ENCODE results near the gene FUNDC2.
"Not testable (repeated sequence)": the region's sequence is repeated elsewhere in the genome, so short reads cannot be mapped to it uniquely, and the experiment has no call there.

FUNDC2 gene, protein sequence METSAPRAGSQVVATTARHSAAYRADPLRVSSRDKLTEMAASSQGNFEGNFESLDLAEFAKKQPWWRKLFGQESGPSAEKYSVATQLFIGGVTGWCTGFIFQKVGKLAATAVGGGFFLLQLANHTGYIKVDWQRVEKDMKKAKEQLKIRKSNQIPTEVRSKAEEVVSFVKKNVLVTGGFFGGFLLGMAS

DNA sequence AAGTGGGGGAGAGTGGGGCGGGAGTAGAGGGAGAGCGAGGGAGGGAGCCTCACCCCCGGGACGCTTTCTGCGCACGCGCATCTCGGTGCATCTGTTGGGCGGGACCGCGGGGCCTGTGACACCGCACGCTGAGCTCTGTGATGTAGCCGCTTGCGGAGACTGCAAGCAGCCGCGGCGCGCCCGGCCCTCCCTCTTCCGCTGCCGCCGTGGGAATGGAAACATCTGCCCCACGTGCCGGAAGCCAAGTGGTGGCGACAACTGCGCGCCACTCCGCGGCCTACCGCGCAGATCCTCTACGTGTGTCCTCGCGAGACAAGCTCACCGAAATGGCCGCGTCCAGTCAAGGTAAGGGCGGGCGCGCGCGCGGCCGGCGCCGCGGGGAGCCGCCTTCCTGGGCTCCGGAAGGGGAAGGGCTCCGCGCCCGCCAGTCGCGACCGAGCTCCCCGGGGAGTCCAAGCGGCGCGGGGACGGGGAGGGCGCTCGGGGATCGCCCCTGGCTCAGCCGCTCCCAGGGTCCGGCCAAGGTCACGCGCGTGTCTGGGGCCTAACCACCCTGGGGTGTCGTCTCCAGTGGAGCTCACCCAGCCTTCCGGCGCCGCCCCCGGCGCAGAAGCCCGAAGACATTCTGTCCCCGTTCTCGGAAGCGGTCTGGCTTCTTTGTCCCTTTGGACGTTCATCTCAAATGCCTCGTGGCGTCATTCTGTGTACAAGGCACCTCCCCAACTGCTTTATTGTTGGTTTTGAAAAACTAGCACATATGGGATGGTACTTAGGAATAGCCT, at the start of gene FUNDC2:
FUNDC2 (plus strand) TSS at position 118 of the 782 bp plus-strand sequence; CDS start at position 213, 95 bp downstream.
- DNase-seq (ENCODE audit: low spot score), result peak; percentile 88

DNA sequence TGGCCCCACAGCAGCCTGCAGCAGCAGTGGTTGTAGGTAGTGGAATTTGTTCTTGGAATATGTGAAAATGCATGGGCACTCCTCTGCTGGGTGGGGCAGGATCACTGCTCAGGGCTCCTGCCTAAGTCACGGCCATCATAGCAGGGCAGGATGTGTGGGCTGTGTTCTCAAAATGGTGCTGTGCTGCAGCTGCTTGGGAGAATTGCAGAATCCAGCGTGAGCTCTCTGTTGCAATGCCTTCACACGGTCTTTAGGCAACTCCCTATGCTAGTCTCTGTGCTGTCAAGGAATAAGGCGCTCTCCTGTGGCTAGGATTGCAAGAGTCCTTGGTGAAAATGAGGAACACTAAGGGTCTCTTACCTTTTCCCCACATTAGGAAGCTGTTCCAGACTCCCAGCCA, 47.0 kb upstream of the FUNDC2 start:
- no peak for DNase-seq (ENCODE audit: low spot score)

DNA sequence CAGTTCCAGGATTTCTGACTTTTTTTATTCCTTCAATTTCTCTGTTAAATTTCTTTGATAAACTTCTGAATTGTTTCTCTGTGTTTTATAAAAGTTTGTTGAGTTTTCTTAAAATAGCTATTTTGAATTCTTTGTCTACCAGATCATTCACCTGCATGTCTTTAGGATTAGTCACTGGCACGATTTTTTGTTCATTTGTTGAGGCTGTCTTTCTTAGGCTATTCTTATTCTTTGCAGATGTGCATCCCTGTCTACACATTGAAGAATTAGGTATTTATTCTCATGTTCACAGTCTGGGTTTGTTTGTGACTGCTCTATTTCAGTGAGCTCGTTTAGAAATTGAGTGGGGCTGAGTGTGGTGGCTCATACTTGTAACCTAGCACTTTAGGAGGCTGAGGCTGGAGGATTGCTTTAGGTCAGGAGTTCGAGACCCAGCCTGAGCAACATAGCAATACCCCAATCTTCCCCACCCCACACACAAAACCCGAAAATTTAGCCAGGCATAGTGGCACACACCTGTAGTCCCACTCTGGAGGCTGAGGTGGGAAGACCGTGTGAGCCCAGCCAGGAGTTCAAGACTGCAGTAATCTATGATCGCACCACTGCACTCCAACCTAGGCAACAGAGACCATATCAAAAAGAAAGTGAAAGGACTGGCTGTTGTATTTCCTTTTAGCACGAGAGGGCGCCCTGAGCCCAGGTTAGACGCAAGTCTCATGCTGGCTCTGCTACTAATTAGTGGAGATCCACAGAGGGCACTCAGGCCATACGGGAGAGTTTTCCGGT, 46.1 kb upstream of the FUNDC2 start:
- peak; percentile 71 for DNase-seq (ENCODE audit: low spot score)

DNA sequence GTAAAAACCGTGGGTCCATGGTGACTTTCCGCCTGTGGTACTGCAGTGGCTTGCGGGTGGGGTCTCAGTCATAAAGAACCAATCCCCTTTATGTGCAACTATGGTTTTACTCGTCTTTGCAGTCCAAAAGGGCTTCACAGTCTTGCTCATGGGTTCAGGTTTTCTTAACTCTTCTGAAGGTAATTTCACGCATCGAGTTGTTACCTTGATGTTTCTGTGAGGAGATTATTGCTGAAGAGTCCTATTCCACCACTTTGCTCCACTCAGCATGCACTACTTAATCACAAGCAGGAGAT, 45.6 kb upstream of the FUNDC2 start:
- no peak for DNase-seq (ENCODE audit: low spot score)

DNA sequence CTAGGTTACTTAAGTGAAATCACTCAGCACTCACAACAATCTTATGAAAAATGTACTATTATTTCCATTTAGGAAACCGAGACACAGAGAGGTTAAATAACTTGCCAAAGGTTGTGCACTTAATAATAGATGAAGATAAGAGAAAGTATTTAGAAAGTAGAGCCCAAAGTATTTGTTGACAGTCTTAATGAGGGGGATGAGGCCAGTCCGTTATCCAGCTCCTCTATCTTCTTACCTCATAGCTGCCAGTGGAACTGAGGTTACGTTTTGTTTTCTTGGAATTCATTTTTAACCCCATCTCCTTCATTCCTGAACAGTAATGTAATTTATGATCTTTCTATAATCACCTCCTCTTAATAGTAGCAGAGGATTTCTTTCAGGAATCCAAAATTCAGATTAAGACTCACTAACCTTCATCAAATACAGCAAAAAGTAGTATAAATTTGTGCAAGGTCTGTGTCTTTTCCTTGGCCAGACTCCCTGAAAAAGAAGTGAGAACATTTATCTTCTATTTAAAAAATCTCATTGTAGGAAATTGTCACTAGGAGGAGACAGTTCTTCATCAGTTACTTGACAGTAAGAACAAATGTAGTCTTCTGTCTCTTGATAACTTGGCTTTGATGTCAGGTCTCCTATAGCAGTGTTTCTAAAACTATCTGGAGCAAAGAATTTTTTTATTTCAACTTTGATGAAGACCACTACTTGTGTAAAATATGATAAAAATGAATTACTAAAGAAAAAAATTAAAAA, 39.6 kb upstream of the FUNDC2 start:
- DNase-seq (ENCODE audit: low spot score), result peak; percentile 26

DNA sequence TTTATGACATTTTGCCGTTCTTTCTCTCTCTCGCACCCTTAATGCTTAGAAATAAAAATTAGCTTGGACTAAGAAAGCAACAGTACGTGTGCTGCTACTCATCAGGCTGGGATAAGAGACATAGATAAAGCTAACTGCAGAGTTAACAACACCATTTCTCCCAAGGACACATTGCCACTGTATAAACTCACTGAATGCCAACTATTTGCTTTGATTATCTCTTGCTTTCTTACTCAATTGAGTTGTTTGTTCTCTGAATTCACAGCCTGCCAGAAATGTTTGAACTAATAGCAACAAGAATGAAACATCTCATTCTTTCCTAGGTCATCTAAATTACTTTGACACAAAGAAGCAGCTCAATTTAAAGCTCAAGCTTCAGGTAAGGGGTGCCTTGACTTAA, 38.7 kb upstream of the FUNDC2 start:
- peak; percentile 2 for DNase-seq (ENCODE audit: low spot score)

DNA sequence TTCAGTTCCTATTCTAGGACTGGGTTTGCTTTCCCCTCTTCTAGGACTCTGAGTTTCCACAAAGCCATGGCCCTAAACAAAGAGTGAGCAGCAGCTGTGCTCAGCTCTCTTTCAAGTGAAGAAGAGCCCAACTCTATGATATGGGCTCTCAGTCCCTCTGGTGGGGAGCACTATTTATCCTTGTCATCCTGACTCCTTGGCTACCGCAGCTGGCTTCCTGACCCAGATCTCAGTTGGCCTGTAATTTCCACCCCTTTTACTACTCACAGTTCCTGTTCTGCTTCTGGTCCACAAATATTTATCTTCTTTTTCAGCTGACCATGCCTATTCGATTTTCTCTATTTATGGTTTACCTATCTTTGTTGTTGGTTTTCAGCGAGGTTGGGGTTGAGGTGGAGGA, 37.9 kb upstream of the FUNDC2 start:
- DNase-seq (ENCODE audit: low spot score), result no peak

DNA sequence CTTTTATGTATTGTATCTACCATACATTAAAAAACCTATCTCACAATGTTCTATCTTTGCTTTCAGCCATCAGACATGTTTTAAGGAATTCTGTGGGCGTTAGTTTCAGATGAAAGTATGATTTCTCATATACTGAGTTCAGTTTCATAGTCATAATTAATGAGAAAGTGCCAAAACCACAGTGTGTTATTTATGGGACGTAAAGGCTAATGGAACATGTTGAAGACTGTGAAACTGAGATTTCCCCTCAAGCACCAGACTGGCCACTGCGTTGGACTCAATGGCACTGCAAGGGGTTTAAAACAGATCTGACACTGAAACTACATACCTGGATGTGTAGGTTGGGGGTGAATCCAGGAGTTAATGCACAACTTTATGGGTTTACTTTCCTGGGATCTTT, 36.1 kb upstream of the FUNDC2 start:
- DNase-seq (ENCODE audit: low spot score), result no peak

DNA sequence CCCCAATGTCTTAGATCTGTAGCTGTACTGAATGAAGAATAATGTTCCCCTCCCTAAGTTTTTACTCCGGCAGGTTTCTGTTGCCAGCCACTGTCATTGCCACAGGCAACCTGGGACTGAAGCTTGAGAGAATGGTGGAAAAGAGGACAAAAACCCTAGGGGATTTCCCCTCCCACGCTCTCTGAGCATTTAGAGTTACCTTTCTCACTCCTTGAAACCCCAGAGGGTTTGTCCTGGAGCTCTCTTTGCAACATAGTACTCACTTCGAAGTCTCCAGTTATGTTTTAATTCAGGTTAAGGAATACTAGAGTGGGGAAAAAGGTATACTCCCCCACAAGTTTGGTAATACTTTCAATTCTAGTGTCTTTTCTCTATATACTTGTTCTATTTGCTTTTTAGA, 35.6 kb upstream of the FUNDC2 start:
- DNase-seq (ENCODE audit: low spot score), result no peak

DNA sequence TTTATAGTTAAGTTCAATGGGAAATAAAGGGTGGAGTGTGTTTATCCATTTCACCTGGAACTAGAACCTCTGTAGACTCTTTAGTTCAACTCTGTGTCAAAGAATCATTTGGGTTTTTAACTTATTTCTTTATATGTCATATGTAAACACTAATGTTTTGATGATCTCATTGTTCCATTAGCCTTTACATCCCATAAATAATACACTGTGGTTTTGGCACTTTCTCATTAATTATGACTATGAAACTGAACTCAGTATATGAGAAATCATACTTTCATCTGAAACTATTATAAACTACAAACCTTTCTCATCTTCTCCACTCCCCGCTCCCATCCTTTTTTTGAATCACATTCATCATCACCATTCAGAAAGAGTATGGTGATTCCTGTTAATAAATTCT, 35.2 kb upstream of the FUNDC2 start:
- no peak for DNase-seq (ENCODE audit: low spot score)

DNA sequence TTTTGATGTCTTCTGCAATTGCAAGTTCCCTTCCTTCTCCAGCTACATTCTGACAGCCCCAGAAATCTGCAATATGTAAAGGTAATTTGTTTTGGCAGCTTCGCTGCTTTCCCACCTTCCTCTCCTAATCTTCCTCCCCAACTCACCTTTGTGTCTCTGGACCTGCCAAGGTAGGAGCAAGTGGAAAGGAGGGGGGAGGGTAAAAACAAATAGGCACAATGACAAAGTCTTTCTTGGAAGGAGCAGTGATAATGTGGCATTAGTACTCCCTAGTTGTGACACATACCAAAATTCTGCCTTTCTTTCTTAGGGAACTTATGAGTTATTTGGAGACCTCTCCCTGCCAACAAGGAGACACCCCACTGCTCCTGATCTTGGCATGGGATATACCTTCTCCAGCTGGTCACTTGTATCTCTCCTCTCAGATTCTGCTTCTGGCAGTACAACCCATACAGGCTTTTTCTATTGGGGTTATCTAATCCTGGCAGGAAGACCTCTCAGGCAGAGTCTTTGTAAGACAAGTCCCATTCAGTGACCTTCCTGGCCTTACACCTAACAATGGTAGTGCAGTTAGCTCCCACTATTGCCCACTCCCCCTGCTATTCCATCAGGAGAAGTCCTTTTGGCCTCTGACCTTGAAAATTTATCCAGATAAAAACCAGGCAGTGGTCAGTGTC, 28.3 kb upstream of the FUNDC2 start:
- DNase-seq (ENCODE audit: low spot score), result no peak

DNA sequence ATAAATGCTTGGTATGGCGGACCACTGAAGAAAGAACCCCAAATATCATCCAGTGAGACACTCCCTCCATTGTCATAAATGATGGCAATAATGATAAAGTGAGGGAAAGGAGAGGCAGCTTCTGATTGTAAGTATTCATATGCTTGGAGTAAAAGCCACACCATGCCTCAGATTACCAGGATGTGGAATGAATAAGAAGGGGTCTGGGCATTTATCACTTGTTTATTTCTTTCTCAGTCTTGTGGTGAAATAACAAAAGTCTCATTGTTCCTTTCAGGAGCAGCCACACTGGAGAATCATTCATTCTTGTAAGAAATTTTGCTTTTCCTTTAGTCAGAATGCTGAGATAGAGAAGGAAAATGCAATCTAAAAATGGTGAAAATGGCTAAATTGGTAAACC, 25.8 kb upstream of the FUNDC2 start:
- no peak for DNase-seq (ENCODE audit: low spot score)

DNA sequence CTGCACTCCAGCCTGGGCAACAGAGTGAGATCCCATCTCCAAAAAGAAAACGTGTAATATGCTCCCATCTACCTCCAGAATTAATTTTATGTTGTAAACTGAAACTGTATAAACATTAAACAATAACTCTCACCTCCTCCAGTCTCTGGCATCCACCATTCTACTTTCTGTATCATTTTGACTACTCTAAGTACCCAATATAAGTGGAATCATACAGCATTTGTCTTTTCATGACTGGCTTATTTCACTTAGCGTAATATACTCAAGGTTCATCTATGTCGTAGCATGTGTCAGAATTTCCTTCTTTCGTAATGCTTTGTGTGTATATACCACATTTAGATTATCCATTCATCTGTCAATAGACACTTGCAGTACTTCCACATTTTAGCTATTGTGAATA, 24.8 kb upstream of the FUNDC2 start:
- no peak for DNase-seq (ENCODE audit: low spot score)

DNA sequence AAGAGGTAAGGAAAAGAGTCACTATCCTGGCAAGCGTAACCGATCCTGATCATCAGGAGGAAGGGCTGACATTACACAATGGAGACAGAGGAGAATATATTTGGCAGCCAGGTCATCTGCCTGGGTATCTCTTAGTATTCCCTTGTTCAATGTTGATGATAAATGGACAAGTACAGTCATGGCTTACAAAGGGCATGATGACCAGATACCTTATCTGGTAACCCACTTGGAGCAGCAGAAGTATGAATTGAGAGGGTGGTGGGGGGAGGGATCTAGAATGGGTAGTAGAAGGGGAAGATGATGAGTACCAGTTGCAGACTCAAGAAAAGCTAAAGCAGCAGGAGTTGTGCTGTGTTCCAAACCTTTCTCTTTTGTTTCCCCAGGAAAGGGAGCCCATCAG, 21.5 kb upstream of the FUNDC2 start:
- DNase-seq (ENCODE audit: low spot score), result no peak

DNA sequence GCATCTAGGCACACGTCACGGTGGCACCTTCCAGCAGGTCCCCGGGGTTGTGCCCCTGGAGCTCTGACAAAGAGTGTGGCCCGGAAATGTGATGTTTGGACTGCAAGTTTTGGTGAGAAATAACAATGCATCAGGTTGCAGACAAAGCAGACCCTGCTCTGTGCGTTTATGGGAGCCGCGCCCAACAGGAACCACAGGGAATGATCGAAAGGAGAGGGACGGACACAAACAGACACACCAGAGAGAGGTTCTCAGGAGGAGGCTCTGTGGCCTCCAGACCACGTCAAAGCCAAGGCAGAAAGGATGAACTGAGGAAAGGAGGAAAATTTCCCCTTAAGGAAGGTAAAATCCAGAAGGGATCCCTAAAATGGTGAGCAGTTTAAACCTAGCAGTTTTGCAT, 20.3 kb upstream of the FUNDC2 start:
- DNase-seq (ENCODE audit: low spot score), result not testable (repeated sequence)

DNA sequence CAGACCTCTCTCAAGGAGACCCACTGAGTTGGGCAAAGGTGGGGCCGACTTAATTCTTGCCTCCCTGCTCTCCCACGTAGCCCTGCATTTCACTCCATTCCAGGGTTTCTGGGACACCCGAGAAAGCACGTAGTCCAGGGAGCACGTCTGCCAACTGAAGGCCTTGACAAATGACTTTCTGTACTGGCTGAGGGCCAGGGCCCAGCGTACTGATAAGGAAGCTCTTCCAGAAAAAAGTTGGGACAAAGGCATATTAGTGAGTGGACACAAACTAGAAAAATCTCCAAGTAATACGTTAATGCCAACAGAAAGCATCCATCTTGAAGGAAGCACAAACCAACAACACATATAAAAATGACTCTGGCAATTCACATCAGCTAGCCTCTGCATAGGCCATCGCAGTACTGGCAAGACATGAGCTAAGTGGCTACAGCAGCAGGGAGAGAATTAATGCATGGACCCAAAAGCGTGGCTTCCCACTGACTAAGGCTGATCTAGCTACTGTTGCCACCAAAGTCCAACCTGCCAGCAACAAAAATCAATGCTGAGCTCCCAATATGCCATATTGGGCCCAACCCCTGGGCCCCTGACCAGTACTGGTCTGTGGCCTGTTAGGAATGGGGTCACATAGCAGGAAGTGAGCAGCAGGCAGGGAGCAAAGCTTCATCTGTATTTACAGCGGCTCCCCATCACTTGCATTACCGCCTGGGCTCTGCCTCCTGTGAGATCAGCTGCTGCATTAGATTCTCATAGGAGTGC, 19.6 kb upstream of the FUNDC2 start:
- DNase-seq (ENCODE audit: low spot score), result not testable (repeated sequence)

DNA sequence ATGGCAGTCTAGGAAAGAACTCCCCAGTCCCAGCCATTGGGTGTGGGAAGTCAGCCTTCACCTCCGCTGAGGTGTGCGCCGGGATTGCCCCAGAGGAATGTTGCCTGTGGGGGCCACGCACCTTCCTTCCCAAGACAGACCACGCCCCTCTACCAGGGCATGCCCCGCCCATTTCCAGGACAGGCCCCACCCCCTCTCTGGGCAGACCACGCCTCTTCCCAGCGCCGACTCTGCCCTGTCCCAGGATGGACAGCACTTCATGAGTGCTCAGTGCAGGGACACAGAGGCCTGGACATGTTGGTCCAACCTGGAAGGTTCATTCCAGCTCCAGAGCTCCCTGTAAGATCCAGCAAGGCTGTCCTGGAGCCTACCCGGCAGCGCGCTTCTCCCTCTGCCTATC, 18.1 kb upstream of the FUNDC2 start:
- not testable (repeated sequence) for DNase-seq (ENCODE audit: low spot score)

DNA sequence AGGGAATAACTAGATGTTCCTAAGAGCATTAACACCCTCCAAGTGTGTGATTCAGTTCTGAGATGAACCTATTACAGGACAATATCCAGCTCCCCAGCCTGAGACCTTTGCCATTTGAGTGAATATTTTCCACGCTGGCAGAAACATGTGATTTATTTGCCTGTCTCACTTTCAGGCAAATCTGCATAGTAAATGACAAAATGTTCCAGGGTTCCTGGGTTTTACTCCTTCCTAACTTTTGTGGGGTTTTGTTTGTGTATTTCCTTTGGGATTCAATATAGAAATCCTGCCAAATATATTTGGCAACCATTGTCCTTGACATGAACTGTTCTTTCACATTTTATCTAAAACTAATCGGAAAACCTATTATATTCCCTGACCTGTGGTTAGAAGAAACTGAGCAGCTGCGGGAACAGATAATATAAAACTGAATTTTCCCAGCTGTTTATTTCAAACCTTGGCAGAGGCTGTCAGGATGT, 16.6 kb upstream of the FUNDC2 start:
- DNase-seq (ENCODE audit: low spot score), result no peak

DNA sequence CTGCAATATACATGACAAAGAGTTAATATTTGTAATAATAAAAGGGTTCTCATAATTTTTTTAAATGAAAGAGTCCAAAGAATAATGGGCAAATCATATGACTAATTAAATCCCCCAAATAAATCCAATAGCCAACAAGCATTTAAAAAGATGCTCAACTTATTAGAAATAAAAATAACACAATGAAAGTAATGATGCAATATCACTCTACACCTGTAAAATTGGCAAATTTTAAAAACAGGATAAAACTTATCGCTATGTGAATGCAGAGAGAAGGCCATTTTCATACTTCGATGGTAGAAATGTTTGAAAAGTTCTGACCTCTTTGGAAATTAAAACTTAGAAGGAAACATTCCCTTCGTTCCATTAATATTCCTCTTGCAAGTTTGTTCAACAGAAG, 6.1 kb upstream of the FUNDC2 start:
- DNase-seq (ENCODE audit: low spot score), result no peak

DNA sequence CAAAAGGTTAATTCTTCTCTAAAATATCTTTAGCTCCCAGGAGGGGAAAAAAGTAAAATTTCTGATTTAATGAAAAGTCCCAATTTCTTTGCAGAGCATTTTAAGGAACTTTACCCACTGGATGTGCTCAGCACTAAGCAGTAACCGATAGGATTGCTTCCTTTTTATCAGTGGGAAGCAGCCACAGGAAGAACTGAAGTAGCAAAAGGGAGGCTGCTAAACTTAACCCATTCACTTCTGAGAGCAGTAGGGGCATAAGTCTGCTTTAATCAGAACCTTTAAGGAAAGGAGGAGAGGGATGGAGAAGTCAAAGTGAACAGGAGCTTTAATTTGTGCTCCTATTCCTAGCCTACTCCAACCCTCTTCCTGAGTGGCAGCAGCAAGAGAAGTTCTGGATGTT, 4.1 kb upstream of the FUNDC2 start, which contains the start of gene F8:
F8 (minus strand) TSS at position 139 of the 400 bp plus-strand sequence. CDS start 171 bp downstream, outside the sequence.
- DNase-seq (ENCODE audit: low spot score), result no peak
